ENCODE results near the gene TFAP2E. TPM values are rescaled to one million over a fixed set of nuclear protein-coding genes. Genes with fewer than 3 reads are reported as not detected.

The TFAP2E gene
- total RNA-seq, 1 donor from 2014 or later = 0.30 TPM

- H3K4me3 ChIP-seq = no peak overlapping the region
- H3K27me3 ChIP-seq (ENCODE audit: low read depth) = no peaks in the 10 kb centered on the region
- H3K27ac ChIP-seq (replicated peaks) = no peak overlapping the region
- no peaks in the 10 kb centered on the region for H3K9me3 ChIP-seq (replicated peaks)
- H3K36me3 ChIP-seq = peaks cover 10% of the 10 kb centered on the region
- no peak for TF ChIP-seq CTCF (IDR thresholded peaks at IDR 0.05; ENCODE audit: borderline replicate concordance)
- DNase-seq = no peak
- H3K4me1 ChIP-seq = no peaks in the 10 kb centered on the region
- intact Hi-C loops (cut with micrococcal nuclease) = no loop called here
Observed at GRCh38 chr1:35594005-35594760, 21.1 kb downstream of the TFAP2E start.

- Histone ChIP-seq H3K27ac (replicated peaks) (no peak overlapping the region), H3K9me3 (replicated peaks) (no peaks in the 10 kb centered on the region), H3K27me3 (ENCODE audit: low read depth) (no peaks in the 10 kb centered on the region), H3K4me3 (no peak overlapping the region), H3K36me3 (peaks cover 22% of the 10 kb centered on the region), H3K4me1 (no peaks in the 10 kb centered on the region)
- intact Hi-C loops (cut with micrococcal nuclease) = no loop called here
- DNase-seq = no peak
- no peak for TF ChIP-seq CTCF (IDR thresholded peaks at IDR 0.05; ENCODE audit: borderline replicate concordance)
Observed at GRCh38 chr1:35595684-35596083, 22.6 kb downstream of the TFAP2E start.

DNA sequence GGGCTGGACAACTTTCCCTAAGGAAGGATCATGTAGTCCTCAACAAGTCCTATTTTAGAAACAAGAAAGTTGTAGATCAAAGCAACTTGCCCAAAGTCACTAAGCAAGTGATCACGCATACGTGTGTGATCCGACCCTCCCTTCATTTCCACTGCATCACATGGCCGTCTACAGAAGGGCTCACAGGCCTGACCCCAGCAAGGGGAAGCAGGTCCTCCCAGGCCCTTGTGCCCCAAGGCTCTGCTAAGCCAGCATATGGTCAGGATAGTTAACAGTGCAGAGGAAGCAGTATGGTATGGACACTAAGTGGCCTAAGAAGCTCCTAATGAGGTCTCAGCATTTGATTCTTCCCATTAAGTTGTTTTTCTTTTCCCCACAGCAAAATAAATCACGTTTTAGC is 24.8 kb downstream of the TFAP2E start:
- H3K27ac ChIP-seq (replicated peaks) = no peak overlapping the region
- H3K4me3 ChIP-seq = no peak overlapping the region
- peaks cover 41% of the 10 kb centered on the region for H3K36me3 ChIP-seq
- no peaks in the 10 kb centered on the region for H3K27me3 ChIP-seq (ENCODE audit: low read depth)
- no peak for TF ChIP-seq CTCF (IDR thresholded peaks at IDR 0.05; ENCODE audit: borderline replicate concordance)
- H3K4me1 ChIP-seq = no peaks in the 10 kb centered on the region
- intact Hi-C loops (cut with micrococcal nuclease) = no loop called here
- no peak for DNase-seq
- no peaks in the 10 kb centered on the region for H3K9me3 ChIP-seq (replicated peaks)

GRCh38 chr1:35598895-35599294 is 25.8 kb downstream of the TFAP2E start:
- Histone ChIP-seq H3K4me1 (no peaks in the 10 kb centered on the region), H3K4me3 (no peak overlapping the region), H3K27me3 (ENCODE audit: low read depth) (no peaks in the 10 kb centered on the region), H3K9me3 (replicated peaks) (no peaks in the 10 kb centered on the region), H3K27ac (replicated peaks) (no peak overlapping the region), H3K36me3 (peaks cover 51% of the 10 kb centered on the region)
- intact Hi-C loops (cut with micrococcal nuclease) = no loop called here
- no peak for TF ChIP-seq CTCF (IDR thresholded peaks at IDR 0.05; ENCODE audit: borderline replicate concordance)
- no peak for DNase-seq

- H3K36me3 ChIP-seq = peaks cover 56% of the 10 kb centered on the region
Observed at GRCh38 chr1:35599411-35599810, 26.3 kb downstream of the TFAP2E start.

More at GRCh38 chr1:35599411-35599810, 26.3 kb downstream of the TFAP2E start:
- Histone ChIP-seq H3K4me3 (no peak overlapping the region), H3K27me3 (ENCODE audit: low read depth) (no peaks in the 10 kb centered on the region), H3K9me3 (replicated peaks) (no peaks in the 10 kb centered on the region), H3K4me1 (no peaks in the 10 kb centered on the region), H3K27ac (replicated peaks) (no peak overlapping the region)
- intact Hi-C loops (cut with micrococcal nuclease) = no loop called here
- DNase-seq = no peak
- no peak for TF ChIP-seq CTCF (IDR thresholded peaks at IDR 0.05; ENCODE audit: borderline replicate concordance)

Measured in left ventricle myocardium inferior (tissue), 1 donor.